RWPE2 (cell line): ENCODE data around the gene AGMO.

Experiments used
- ATAC-seq: fragments of 200-7000 bp; cut with Tn5 transposase; 3 replicates; pipeline ENCODE4 v1.9.1; 2021; ENCODE audit warnings: low read depth
- DNase-seq: peaks from one replicate; pipeline ENCODE4 v3.0.0-alpha.2; 2020; ENCODE audit warnings: low spot score
- H3K27ac ChIP-seq: fragments of 450-650 bp; 2 replicates; pipeline ENCODE4 v1.5.1; 2017; ENCODE audit warnings: mild to moderate bottlenecking; ENCODE audit not compliant: poor library complexity, severe bottlenecking
- H3K27me3 ChIP-seq: fragments of 250-450 bp; sonication (Bioruptor Pico); 2 replicates; pipeline ENCODE4 v1.5.1; 2021; ENCODE audit warnings: mild to moderate bottlenecking, moderate library complexity; ENCODE audit not compliant: insufficient read depth, poor library complexity, severe bottlenecking
- H3K36me3 ChIP-seq: fragments of 250-450 bp; sonication (Bioruptor Pico); 2 replicates; pipeline ENCODE4 v1.5.1; 2020; ENCODE audit warnings: low read depth, mild to moderate bottlenecking, moderate library complexity
- H3K4me1 ChIP-seq: fragments of 250-450 bp; sonication (Bioruptor Pico); 2 replicates; pipeline ENCODE4 v1.5.1; 2021; ENCODE audit warnings: mild to moderate bottlenecking, moderate library complexity; ENCODE audit not compliant: insufficient read depth, poor library complexity, severe bottlenecking
- H3K4me3 ChIP-seq: fragments of 250-450 bp; sonication (Bioruptor Pico); 2 replicates; pipeline ENCODE4 v1.5.1; 2021; ENCODE audit warnings: mild to moderate bottlenecking, moderate library complexity; ENCODE audit not compliant: severe bottlenecking
- H3K9me3 ChIP-seq: fragments of 250-450 bp; sonication (Bioruptor Pico); 2 replicates; pipeline ENCODE4 v1.5.1; 2021; ENCODE audit warnings: mild to moderate bottlenecking, moderate library complexity; ENCODE audit not compliant: severe bottlenecking
- TF ChIP-seq, protein P1 (sequence below): fragments of 450-650 bp; IDR thresholded peaks from one replicate; pipeline ENCODE4 v1.5.1; 2017; ENCODE audit warnings: mild to moderate bottlenecking, moderate library complexity; ENCODE audit not compliant: poor library complexity, severe bottlenecking

Gene AGMO

DNA sequence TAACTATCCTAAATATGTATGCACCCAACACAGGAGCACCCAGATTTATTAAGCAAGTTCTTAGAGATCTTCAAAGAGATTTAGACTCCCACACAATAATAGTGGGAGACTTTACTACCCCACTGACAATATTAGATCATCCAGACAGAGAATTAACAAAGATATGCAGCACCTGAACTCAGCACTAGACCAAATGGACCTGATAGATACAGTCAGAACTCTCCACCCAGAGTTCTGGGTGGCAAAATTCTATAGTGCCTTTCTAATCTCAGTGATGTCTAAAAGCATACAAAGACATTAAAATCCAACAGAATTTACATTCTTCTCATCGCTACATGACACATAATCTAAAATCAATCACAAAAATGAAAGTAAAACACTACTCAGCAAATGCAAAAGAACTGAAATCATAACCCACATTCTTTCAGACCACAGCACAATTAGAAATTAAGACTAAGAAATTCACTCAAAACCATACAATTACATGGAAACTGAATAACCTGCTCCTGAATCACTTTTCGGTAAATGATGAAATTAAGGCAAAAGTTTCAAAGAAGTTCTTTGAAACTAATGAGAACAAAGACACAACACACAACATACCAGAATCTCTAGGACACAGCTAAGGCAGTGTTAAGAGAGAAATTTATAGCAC lies 183.2 kb downstream of the AGMO start:
- no peaks in the 10 kb centered on the region for H3K4me1 ChIP-seq
- no peak for ATAC-seq
- no peaks in the 10 kb centered on the region for H3K36me3 ChIP-seq
- no peaks in the 10 kb centered on the region for H3K9me3 ChIP-seq
- H3K27me3 ChIP-seq = peaks cover 3% of the 10 kb centered on the region
- H3K4me3 ChIP-seq = no peak overlapping the region
- no peak for DNase-seq
- no peak overlapping the region for H3K27ac ChIP-seq
- TF ChIP-seq, protein P1, sequence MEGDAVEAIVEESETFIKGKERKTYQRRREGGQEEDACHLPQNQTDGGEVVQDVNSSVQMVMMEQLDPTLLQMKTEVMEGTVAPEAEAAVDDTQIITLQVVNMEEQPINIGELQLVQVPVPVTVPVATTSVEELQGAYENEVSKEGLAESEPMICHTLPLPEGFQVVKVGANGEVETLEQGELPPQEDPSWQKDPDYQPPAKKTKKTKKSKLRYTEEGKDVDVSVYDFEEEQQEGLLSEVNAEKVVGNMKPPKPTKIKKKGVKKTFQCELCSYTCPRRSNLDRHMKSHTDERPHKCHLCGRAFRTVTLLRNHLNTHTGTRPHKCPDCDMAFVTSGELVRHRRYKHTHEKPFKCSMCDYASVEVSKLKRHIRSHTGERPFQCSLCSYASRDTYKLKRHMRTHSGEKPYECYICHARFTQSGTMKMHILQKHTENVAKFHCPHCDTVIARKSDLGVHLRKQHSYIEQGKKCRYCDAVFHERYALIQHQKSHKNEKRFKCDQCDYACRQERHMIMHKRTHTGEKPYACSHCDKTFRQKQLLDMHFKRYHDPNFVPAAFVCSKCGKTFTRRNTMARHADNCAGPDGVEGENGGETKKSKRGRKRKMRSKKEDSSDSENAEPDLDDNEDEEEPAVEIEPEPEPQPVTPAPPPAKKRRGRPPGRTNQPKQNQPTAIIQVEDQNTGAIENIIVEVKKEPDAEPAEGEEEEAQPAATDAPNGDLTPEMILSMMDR = no peak

GRCh38 chr7:15376600-15376999 lies 185.2 kb downstream of the AGMO start:
- DNase-seq (no peak), ATAC-seq (no peak)
- Histone ChIP-seq H3K36me3 (no peaks in the 10 kb centered on the region), H3K4me3 (no peak overlapping the region), H3K27ac (no peak overlapping the region), H3K4me1 (no peaks in the 10 kb centered on the region), H3K27me3 (peaks cover 3% of the 10 kb centered on the region), H3K9me3 (no peaks in the 10 kb centered on the region)
- TF ChIP-seq, protein P1 = no peak

DNA sequence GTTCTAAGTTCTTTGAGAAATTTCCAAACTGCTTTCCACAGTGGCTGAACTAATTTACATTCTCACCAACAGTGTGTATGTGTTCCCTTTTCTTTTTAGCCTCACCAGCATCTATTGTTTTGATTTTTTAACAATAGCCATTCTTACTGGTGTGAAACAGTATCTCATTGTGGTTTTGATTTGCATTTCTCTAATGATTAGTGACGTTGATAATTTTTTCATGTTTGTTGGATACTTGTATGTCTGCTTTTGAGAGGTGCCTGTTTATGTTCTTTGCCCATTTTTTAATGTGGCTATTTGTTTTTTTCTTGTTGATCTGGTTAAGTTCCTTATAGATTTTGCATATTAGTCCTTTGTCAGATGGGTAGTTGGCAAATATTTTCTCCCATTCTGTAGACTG lies 191.4 kb downstream of the AGMO start:
- Histone ChIP-seq H3K9me3 (no peaks in the 10 kb centered on the region), H3K27me3 (peaks cover 3% of the 10 kb centered on the region), H3K4me3 (no peak overlapping the region), H3K4me1 (no peaks in the 10 kb centered on the region), H3K27ac (no peak overlapping the region), H3K36me3 (no peaks in the 10 kb centered on the region)
- TF ChIP-seq, protein P1 = no peak
- no peak for DNase-seq
- ATAC-seq = no peak

GRCh38 chr7:15368653-15369052 lies 193.2 kb downstream of the AGMO start:
- Histone ChIP-seq H3K4me3 (no peak overlapping the region), H3K27ac (no peak overlapping the region), H3K4me1 (no peaks in the 10 kb centered on the region), H3K36me3 (no peaks in the 10 kb centered on the region), H3K27me3 (no peaks in the 10 kb centered on the region), H3K9me3 (no peaks in the 10 kb centered on the region)
- DNase-seq = no peak
- no peak for ATAC-seq
- TF ChIP-seq, protein P1 = no peak

GRCh38 chr7:15367897-15368296 lies 193.9 kb downstream of the AGMO start:
- Histone ChIP-seq H3K9me3 (no peaks in the 10 kb centered on the region), H3K4me3 (no peak overlapping the region), H3K36me3 (no peaks in the 10 kb centered on the region), H3K4me1 (no peaks in the 10 kb centered on the region), H3K27me3 (no peaks in the 10 kb centered on the region), H3K27ac (no peak overlapping the region)
- no peak for ATAC-seq
- TF ChIP-seq, protein P1 = no peak
- DNase-seq = no peak
